DMS53 (cell line): ENCODE measurements around the gene PSENEN.

ENCODE experiments used
- DNase-seq: peaks from one replicate; lab custom pipeline; 2025; lab: John Stamatoyannopoulos, UW

PSENEN gene

GRCh38 chr19:35773020-35773806 is 27.8 kb downstream of the PSENEN start:
- peak; percentile 53 for DNase-seq

- DNase-seq, result peak; percentile 83
Observed at GRCh38 chr19:35774274-35775045, 29.0 kb downstream of the PSENEN start.

GRCh38 chr19:35775046-35775297 is 29.5 kb downstream of the PSENEN start:
- DNase-seq, result no peak

- peak; percentile 100 for DNase-seq
Observed at GRCh38 chr19:35775298-35776101, 30.0 kb downstream of the PSENEN start, which contains the start of gene ARHGAP33. TSS of gene ARHGAP33 (plus strand) at chr19:35775564. CDS start at chr19:35775659, 95 bp downstream.

DNA sequence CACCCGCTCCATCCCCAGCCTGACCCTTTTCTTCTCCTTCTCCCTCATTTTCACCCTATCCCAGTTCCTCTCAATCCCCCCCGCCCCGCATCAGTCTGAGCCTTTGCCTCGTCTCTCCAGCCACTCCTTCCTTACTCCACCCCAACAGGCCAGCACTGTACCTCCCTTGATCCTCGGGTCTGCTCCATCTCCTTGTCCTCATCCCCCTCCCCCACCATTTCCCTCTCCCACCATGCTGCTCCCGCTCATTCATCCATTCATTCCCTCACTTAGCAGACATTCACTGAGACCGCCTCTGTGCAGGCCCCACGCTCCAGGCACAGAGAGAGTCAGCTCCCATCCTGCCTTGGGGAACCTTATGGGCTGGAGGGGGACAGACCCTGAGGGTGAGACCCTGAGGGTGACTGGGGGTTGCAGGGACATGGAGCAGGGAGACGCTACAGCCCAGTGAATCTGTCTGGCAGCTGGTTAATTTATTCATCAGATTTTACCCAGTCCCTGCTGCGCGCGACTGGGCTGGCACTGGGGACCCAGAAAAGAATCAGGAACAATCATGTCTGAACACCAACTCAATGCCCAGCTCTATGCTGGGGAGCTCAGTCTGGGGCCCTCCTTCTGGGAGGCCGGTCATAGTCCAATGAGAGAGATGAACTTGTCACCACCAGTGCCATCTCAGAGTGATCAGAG is 30.8 kb downstream of the PSENEN start:
- no peak for DNase-seq

GRCh38 chr19:35777086-35777841 is 31.8 kb downstream of the PSENEN start:
- DNase-seq, result no peak

DNA sequence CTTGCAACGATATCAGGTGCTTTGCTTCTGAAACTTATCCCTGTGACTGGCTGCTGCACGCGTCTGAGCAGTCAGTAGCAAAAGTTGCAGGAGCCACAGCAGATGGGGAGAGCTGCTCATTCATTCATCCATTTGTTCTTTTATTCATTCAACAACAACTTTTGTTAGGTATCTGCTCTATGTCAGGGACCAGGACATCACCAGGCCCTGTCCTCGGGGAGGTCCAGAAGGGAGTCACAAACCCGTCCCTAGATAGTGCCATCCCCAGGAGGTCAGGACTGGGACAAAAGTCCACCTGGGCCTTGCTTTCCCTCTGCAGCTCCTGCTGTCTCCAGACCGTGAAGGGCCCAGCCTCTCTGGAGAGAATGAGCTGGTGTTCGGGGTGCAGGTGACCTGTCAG is 32.5 kb downstream of the PSENEN start:
- no peak for DNase-seq

GRCh38 chr19:35779033-35779432 is 33.6 kb downstream of the PSENEN start:
- DNase-seq, result no peak

DNA sequence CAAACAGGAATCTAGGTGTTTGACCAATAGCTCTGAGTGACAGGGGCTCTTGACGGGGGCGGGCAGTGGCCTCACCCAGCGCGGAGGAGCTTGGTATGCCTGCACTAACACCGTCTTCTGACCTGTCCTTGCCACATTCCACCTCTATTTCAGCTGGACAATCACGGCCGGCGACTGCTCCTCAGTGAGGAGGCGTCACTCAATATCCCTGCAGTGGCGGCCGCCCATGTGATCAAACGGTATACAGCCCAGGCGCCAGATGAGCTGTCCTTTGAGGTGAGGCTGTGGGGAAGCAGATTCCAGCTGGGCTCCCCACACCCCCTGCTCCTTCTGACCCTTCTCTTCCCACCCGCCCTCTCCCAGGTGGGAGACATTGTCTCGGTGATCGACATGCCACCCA is 34.6 kb downstream of the PSENEN start:
- no peak for DNase-seq

- DNase-seq, result no peak
Observed at GRCh38 chr19:35780717-35781116, 35.3 kb downstream of the PSENEN start.

DNA sequence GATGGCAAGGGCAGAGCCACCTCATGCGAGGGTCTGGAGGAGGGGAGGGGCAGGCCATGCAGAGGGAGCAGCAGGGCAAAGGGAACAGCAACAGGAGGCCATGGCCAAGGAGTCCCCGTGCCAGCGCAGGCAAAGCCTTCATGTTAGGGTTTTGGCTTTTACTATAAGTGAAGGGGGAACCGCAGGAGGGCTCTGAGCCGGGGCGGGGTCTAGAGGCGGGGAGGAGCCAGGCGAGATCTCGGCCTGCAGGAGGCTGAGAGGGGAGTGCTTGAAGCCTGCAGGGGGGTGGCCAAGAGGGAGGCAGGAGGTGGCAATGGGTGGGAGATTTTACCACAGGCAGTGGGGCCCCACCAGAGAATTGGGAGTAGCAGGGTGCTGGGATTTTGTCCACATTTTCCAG is 36.2 kb downstream of the PSENEN start:
- no peak for DNase-seq

GRCh38 chr19:35782589-35782988 is 37.1 kb downstream of the PSENEN start:
- no peak for DNase-seq

DNA sequence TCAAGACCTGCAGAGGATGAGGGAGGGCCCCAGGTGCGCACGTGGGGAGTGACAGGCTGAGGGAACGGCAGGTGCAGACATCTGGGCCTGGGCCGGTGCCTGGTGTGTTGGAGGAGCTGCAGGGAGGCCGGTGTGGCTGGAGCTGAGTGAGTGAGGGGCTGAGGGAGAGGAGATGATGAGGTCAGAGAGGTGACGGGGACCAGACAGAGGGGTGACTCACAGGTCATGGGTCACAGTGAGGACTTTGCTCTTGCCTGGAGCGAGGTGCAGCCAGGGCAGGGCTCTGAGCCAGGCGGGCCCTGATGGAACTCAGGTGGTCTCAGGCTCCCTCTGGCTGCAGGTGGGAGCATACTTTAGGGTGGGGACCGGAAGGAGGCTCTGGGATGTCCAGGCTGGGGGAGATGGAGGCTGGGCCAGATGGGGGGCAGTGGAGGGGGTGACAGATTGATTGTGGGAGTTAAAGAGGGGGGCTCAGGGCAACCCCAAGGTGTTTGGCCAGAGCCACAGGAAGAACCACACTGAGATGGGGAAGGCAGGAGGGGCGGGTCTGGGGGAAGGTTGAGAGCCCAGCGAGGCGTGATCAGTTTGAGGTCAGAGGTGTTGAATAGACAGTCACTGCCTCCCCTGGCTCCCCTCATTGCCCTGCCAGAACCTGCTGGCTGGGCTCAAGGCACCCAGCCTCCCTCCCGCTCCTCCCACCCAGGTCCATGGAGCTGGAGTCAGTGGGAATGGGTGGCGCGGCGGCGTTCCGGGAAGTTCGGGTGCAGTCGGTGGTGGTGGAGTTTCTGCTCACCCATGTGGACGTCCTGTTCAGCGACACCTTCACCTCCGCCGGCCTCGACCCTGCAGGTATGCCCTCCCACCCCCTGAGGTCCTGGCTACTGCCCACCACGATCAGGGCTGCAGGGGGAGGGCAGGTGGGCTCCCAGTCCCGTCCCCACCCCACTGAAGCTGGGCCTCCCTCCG is 38.3 kb downstream of the PSENEN start:
- no peak for DNase-seq

GRCh38 chr19:35784503-35785338 is 39.3 kb downstream of the PSENEN start:
- DNase-seq, result no peak

DNA sequence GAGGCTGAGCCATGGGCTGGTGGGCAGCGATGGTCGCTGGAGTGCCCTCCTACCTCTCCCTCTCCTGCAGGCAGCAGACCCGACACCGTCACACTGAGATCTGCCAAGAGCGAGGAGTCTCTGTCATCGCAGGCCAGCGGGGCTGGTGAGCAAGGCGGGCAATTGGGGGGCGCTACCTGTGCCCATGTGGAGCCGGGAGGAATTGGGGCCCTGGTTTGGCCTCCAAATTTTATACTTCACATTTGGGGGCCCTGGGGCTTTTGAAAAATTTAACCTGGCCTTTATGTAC is 39.8 kb downstream of the PSENEN start:
- DNase-seq, result no peak

DNA sequence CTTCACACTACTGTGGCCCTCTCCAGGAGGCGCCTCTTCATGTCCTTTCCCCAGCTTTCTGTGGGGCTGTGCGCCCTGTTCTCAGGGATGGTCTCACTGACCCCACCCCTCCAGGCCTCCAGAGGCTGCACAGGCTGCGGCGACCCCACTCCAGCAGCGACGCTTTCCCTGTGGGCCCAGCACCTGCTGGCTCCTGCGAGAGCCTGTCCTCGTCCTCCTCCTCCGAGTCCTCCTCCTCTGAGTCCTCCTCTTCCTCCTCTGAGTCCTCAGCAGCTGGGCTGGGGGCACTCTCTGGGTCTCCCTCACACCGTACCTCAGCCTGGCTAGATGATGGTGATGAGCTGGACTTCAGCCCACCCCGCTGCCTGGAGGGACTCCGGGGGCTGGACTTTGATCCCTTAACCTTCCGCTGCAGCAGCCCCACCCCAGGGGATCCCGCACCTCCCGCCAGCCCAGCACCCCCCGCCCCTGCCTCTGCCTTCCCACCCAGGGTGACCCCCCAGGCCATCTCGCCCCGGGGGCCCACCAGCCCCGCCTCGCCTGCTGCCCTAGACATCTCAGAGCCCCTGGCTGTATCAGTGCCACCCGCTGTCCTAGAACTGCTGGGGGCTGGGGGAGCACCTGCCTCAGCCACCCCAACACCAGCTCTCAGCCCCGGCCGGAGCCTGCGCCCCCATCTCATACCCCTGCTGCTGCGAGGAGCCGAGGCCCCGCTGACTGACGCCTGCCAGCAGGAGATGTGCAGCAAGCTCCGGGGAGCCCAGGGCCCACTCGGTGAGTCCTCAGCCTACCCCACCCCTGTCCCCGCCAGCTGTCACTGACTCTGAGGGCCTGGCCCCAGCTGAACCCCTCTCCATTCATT is 41.1 kb downstream of the PSENEN start:
- DNase-seq, result no peak

DNA sequence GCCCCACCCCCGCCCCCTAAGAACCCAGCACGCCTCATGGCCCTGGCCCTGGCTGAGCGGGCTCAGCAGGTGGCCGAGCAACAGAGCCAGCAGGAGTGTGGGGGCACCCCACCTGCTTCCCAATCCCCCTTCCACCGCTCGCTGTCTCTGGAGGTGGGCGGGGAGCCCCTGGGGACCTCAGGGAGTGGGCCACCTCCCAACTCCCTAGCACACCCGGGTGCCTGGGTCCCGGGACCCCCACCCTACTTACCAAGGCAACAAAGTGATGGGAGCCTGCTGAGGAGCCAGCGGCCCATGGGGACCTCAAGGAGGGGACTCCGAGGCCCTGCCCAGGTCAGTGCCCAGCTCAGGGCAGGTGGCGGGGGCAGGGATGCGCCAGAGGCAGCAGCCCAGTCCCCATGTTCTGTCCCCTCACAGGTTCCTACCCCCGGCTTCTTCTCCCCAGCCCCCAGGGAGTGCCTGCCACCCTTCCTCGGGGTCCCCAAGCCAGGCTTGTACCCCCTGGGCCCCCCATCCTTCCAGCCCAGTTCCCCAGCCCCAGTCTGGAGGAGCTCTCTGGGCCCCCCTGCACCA is 41.9 kb downstream of the PSENEN start:
- DNase-seq, result no peak
